Vagina (tissue), 2 donors: ENCODE data around the gene CDON.

ENCODE experiments used
- CTCF ChIP-seq, 3 experiments: fragments of 450-650 bp in 2 of 3; fragments of 200-600 bp in 1 of 3; sonication (generic) in 1 of 3; IDR thresholded peaks; one replicate each; pipeline ENCODE4 v1.5.1; 2017 to 2019; ENCODE audit warnings: antibody characterized with exemption in 3 of 3, mild to moderate bottlenecking in 2 of 3, moderate library complexity in 2 of 3
- POLR2A ChIP-seq, 2 donors: fragments of 450-650 bp; IDR thresholded peaks; one replicate each; pipeline ENCODE4 v1.6.1; 2017; ENCODE audit warnings: antibody characterized with exemption in 2 of 2, mild to moderate bottlenecking in 2 of 2, moderate library complexity in 2 of 2

GRCh38 chr11:125953401-125953935 lies 109.2 kb downstream of the CDON start:
- no peak for TF ChIP-seq CTCF (IDR thresholded peaks at IDR 0.05)
- no peak for TF ChIP-seq POLR2A (IDR thresholded peaks at IDR 0.05)
